Measurements from ENCODE around the gene PRRT1B. TPM values are rescaled to one million over a fixed set of nuclear protein-coding genes. Genes with fewer than 3 reads are reported as not detected.

The PRRT1B gene
- total RNA-seq, 1 donor from 2014 or later = not detected

GRCh38 chr9:131524665-131525315 lies 20.5 kb upstream of the PRRT1B start:
- no peak overlapping the region for H3K4me3 Mint-ChIP-seq (ENCODE audit: low read depth)
- H3K27me3 Mint-ChIP-seq (ENCODE audit: low read depth) = no peaks in the 10 kb centered on the region
- no peak for DNase-seq (ENCODE audit: low spot score)
- peaks cover 4% of the 10 kb centered on the region for H3K4me1 Mint-ChIP-seq (ENCODE audit: low read depth)
- intact Hi-C loops (cut with micrococcal nuclease) = no loop called here
- H3K27ac Mint-ChIP-seq = no peak overlapping the region
- no peaks in the 10 kb centered on the region for H3K9me3 Mint-ChIP-seq
- H3K36me3 Mint-ChIP-seq (ENCODE audit: low read depth) = peaks cover 60% of the 10 kb centered on the region

GRCh38 chr9:131525643-131526565 lies 19.4 kb upstream of the PRRT1B start:
- Mint-ChIP-seq H3K9me3 (no peaks in the 10 kb centered on the region), H3K36me3 (ENCODE audit: low read depth) (peaks cover 54% of the 10 kb centered on the region), H3K4me1 (ENCODE audit: low read depth) (peaks cover 6% of the 10 kb centered on the region), H3K27me3 (ENCODE audit: low read depth) (no peaks in the 10 kb centered on the region), H3K27ac (peak overlapping the region; percentile 26), H3K4me3 (ENCODE audit: low read depth) (no peak overlapping the region)
- intact Hi-C loops (cut with micrococcal nuclease) = no loop called here
- no peak for DNase-seq (ENCODE audit: low spot score)

DNA sequence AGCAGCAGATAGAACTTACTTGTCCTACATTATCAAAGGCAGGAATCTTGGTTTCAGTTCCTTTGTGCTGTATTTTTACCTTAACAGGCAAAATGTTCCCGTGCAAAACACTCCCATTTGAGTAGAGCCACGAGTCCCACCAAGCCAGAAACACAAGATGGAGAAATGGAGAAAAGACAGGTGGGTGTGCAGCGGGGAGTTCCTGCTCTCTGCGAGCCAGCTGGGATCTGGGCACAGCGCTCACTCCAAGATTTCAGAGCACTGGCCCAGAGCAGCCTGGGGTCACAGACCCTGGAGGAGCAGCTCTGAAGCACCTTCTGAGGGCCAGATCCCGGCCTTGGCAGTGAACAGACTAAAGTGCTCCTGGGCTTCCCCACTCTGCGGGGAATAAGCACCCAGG lies 17.1 kb upstream of the PRRT1B start:
- peak overlapping the region; percentile 19 for H3K27ac Mint-ChIP-seq
- H3K27me3 Mint-ChIP-seq (ENCODE audit: low read depth) = no peaks in the 10 kb centered on the region
- intact Hi-C loops (cut with micrococcal nuclease) = no loop called here
- no peak for DNase-seq (ENCODE audit: low spot score)
- peaks cover 6% of the 10 kb centered on the region for H3K4me1 Mint-ChIP-seq (ENCODE audit: low read depth)
- H3K4me3 Mint-ChIP-seq (ENCODE audit: low read depth) = peak overlapping the region; percentile 37
- peaks cover 43% of the 10 kb centered on the region for H3K36me3 Mint-ChIP-seq (ENCODE audit: low read depth)
- no peaks in the 10 kb centered on the region for H3K9me3 Mint-ChIP-seq

DNA sequence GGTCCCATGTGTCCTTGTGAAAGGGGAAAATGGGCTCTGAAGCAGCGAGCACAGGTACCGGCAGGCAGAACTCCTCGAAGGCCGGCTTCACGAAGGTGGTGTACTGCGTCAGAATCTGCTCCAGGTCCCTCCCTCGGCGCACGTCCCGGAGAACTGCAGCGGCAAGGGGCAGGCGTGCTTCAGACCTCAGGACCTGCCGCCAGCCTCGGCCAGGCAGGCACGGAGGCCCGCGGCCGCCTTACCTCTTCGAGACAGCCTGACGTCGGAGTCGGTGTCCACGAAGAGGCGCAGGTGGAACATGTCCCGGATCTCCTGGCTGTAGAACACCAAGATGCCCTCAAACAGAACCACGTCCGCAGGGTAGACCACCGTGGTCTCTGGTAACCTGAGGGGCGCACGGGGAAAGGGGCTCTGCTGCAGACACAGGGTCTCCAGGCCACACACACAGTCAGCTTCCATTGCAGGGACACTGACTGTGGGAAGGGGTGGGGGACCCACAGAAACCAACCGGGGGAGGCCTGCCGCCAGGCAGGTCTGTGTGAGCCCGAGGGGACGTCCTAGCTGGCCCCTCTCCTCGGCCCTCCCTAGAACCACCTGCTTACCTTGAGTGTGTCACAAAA lies 16.3 kb upstream of the PRRT1B start:
- Mint-ChIP-seq H3K36me3 (ENCODE audit: low read depth) (peaks cover 40% of the 10 kb centered on the region), H3K27ac (no peak overlapping the region), H3K27me3 (ENCODE audit: low read depth) (no peaks in the 10 kb centered on the region), H3K4me3 (ENCODE audit: low read depth) (peak overlapping the region; percentile 79), H3K4me1 (ENCODE audit: low read depth) (peaks cover 6% of the 10 kb centered on the region), H3K9me3 (no peaks in the 10 kb centered on the region)
- DNase-seq (ENCODE audit: low spot score) = no peak
- intact Hi-C loops (cut with micrococcal nuclease) = no loop called here

- no peak for DNase-seq (ENCODE audit: low spot score)
- peaks cover 33% of the 10 kb centered on the region for H3K36me3 Mint-ChIP-seq (ENCODE audit: low read depth)
- H3K27me3 Mint-ChIP-seq (ENCODE audit: low read depth) = no peaks in the 10 kb centered on the region
- no peak overlapping the region for H3K27ac Mint-ChIP-seq
- intact Hi-C loops (cut with micrococcal nuclease) = loop anchor here (2.0 kb wide), 1 partner anchor 27 kb away; the partner anchor contains the start of gene POMT1
- peaks cover 12% of the 10 kb centered on the region for H3K4me1 Mint-ChIP-seq (ENCODE audit: low read depth)
- peak overlapping the region; percentile 79 for H3K4me3 Mint-ChIP-seq (ENCODE audit: low read depth)
- no peaks in the 10 kb centered on the region for H3K9me3 Mint-ChIP-seq
Measured at GRCh38 chr9:131529597-131530545, 15.5 kb upstream of the PRRT1B start.

- peaks cover 13% of the 10 kb centered on the region for H3K4me1 Mint-ChIP-seq (ENCODE audit: low read depth)
- peaks cover 29% of the 10 kb centered on the region for H3K36me3 Mint-ChIP-seq (ENCODE audit: low read depth)
- intact Hi-C loops (cut with micrococcal nuclease) = loop anchor here (2.0 kb wide), 1 partner anchor 28 kb away; the partner anchor contains the start of gene POMT1
- H3K4me3 Mint-ChIP-seq (ENCODE audit: low read depth) = peak overlapping the region; percentile 79
- DNase-seq (ENCODE audit: low spot score) = no peak
- peak overlapping the region; percentile 42 for H3K27ac Mint-ChIP-seq
- no peaks in the 10 kb centered on the region for H3K27me3 Mint-ChIP-seq (ENCODE audit: low read depth)
- no peaks in the 10 kb centered on the region for H3K9me3 Mint-ChIP-seq
Measured at GRCh38 chr9:131530546-131530919, 14.8 kb upstream of the PRRT1B start.

GRCh38 chr9:131530920-131531832 lies 14.1 kb upstream of the PRRT1B start, which contains the start of gene UCK1:
Gene UCK1 (minus strand): TSS chr9:131531263. CDS start chr9:131531174, 89 bp downstream.
- Mint-ChIP-seq H3K27me3 (ENCODE audit: low read depth) (no peaks in the 10 kb centered on the region), H3K4me1 (ENCODE audit: low read depth) (peaks cover 13% of the 10 kb centered on the region), H3K36me3 (ENCODE audit: low read depth) (peaks cover 25% of the 10 kb centered on the region), H3K27ac (peak within 1 kb of the TSS; percentile 42), H3K4me3 (ENCODE audit: low read depth) (peak within 1 kb of the TSS; percentile 79), H3K9me3 (no peaks in the 10 kb centered on the region)
- peak; percentile 72 for DNase-seq (ENCODE audit: low spot score)
- intact Hi-C loops (cut with micrococcal nuclease) = loop anchor here (2.0 kb wide), 1 partner anchor 28 kb away; the partner anchor contains the start of gene POMT1

DNA sequence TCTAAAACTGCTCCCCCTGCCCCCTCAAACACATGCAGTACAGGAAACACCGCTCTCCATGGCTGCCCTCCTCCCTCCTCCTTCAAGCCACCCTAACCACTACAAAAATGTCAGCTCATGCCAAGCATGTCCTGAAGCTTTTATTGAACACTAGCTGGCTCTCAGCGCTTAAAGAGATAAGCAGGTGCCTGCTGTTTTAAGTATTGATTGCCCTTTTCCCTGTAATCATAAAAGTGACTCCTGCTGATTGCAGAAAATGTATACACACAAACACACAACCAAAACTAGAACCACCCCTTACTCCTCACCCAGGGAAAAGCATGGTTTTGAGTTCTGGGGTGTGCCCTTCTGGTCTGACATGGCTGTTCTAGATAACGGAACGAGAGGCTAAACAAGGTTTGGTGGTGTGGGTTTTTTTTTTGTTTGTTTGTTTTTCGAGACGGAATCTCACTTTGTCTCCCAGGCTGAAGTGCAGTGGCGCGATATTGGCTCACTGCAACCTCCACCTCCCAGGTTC lies 10.5 kb upstream of the PRRT1B start:
- Mint-ChIP-seq H3K4me3 (ENCODE audit: low read depth) (no peak overlapping the region), H3K27me3 (ENCODE audit: low read depth) (no peaks in the 10 kb centered on the region), H3K9me3 (no peaks in the 10 kb centered on the region), H3K36me3 (ENCODE audit: low read depth) (peaks cover 1% of the 10 kb centered on the region), H3K27ac (no peak overlapping the region), H3K4me1 (ENCODE audit: low read depth) (peaks cover 11% of the 10 kb centered on the region)
- no peak for DNase-seq (ENCODE audit: low spot score)
- intact Hi-C loops (cut with micrococcal nuclease) = no loop called here

DNA sequence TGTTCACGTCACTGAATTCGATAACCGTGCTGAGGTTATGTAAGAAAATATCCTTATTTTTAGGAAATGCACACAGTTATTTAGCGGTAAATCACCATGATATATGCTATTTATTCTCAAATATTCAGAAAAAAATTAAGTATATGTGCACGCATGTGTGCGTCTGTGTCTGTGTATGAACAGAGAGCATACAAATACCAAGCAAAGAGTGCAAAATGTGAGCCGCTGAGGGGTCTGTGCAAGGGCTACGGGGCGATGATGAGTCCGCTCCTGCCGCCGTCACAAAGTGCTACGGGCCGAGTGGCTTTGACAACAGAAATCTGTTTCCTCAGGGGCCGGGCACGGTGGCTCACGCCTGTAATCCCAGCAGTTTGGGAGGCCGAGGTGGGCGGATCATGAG lies 7.4 kb upstream of the PRRT1B start:
- DNase-seq (ENCODE audit: low spot score) = no peak
- Mint-ChIP-seq H3K4me3 (ENCODE audit: low read depth) (no peak overlapping the region), H3K27me3 (ENCODE audit: low read depth) (peaks cover 1% of the 10 kb centered on the region), H3K4me1 (ENCODE audit: low read depth) (peaks cover 11% of the 10 kb centered on the region), H3K36me3 (ENCODE audit: low read depth) (peaks cover 3% of the 10 kb centered on the region), H3K9me3 (peaks cover 5% of the 10 kb centered on the region), H3K27ac (no peak overlapping the region)
- intact Hi-C loops (cut with micrococcal nuclease) = no loop called here

GRCh38 chr9:131539223-131539923 lies 6.0 kb upstream of the PRRT1B start:
- Mint-ChIP-seq H3K9me3 (peaks cover 16% of the 10 kb centered on the region), H3K4me1 (ENCODE audit: low read depth) (peaks cover 10% of the 10 kb centered on the region), H3K4me3 (ENCODE audit: low read depth) (no peak overlapping the region), H3K27me3 (ENCODE audit: low read depth) (peaks cover 9% of the 10 kb centered on the region), H3K27ac (no peak overlapping the region), H3K36me3 (ENCODE audit: low read depth) (peaks cover 7% of the 10 kb centered on the region)
- no peak for DNase-seq (ENCODE audit: low spot score)
- intact Hi-C loops (cut with micrococcal nuclease) = no loop called here

DNA sequence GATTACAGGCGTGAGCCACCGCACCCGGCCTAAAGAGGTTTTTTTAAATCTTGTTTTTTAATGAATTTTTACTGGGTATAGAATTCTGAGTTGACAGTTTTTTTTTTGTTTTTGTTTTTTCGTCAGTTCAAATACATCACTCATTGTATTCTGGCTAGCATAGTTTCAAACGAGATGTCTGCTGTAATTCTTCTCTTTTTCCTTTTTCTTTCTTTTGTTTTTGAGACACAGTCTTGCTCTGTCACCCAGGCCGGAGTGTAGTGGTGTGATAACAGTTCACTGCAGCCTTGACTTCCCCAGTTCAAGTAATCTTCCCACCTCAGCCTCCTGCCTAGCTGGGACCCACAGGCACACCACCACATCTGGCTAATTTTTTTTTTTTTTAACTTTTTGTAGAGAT lies 2.2 kb upstream of the PRRT1B start:
- DNase-seq (ENCODE audit: low spot score) = no peak
- Mint-ChIP-seq H3K9me3 (peaks cover 19% of the 10 kb centered on the region), H3K36me3 (ENCODE audit: low read depth) (peaks cover 7% of the 10 kb centered on the region), H3K4me3 (ENCODE audit: low read depth) (no peak overlapping the region), H3K27ac (no peak overlapping the region), H3K27me3 (ENCODE audit: low read depth) (peaks cover 33% of the 10 kb centered on the region), H3K4me1 (ENCODE audit: low read depth) (peaks cover 9% of the 10 kb centered on the region)
- intact Hi-C loops (cut with micrococcal nuclease) = no loop called here
